Heart left ventricle (tissue), 16 donors: ENCODE data around the gene UBE3A. TPM values are rescaled to one million over a fixed set of nuclear protein-coding genes. Genes with fewer than 3 reads are reported as not detected.
A peak's percentile ranks its signal among the peaks of the same experiment; 100 is the strongest.

Source experiments
- ATAC-seq, 4 donors: fragments of 200-7000 bp; cut with Tn5 transposase; one replicate each; pipeline ENCODE4 v1.9.1; 2020 to 2022; ENCODE audit warnings: moderate library complexity in 4 of 4, mild to moderate bottlenecking in 3 of 4, moderate number of reproducible peaks in 1 of 4
- DNase-seq, 5 donors: peaks; one replicate each; pipeline ENCODE4 v3.0.0-alpha.2; 2020
- H3K27ac ChIP-seq, 12 donors: fragments of 200-600 bp; sonication (generic) in 4 of 12; one replicate each; pipeline versions ENCODE4 v1.5.0 to v1.8.0; 2016 to 2022; ENCODE audit warnings: mild to moderate bottlenecking in 2 of 12
- H3K27me3 ChIP-seq, 9 donors: fragments of 200-600 bp; sonication (generic) in 2 of 9; one replicate each; pipeline versions ENCODE4 v1.5.1 to v1.8.0; 2016 to 2022; ENCODE audit warnings: mild to moderate bottlenecking in 3 of 9
- H3K36me3 ChIP-seq, 9 donors: fragments of 200-600 bp; sonication (generic) in 2 of 9; one replicate each; pipeline versions ENCODE4 v1.5.0 to v1.8.0; 2018 to 2022; ENCODE audit warnings: mild to moderate bottlenecking in 2 of 9
- H3K4me1 ChIP-seq, 12 donors: fragments of 200-600 bp; sonication (generic) in 4 of 12; one replicate each; pipeline versions ENCODE4 v1.5.0 to v1.8.0; 2016 to 2022; ENCODE audit warnings: mild to moderate bottlenecking in 3 of 12
- H3K4me3 ChIP-seq, 12 donors: fragments of 200-600 bp; sonication (generic) in 4 of 12; one replicate each; pipeline versions ENCODE4 v1.5.0 to v1.8.0; 2017 to 2022; ENCODE audit warnings: mild to moderate bottlenecking in 9 of 12, moderate library complexity in 4 of 12
- H3K9me3 ChIP-seq, 12 donors: fragments of 200-600 bp; sonication (generic) in 4 of 12; one replicate each; pipeline versions ENCODE4 v1.5.0 to v1.8.0; 2016 to 2022; ENCODE audit warnings: mild to moderate bottlenecking in 1 of 12
- CTCF ChIP-seq, 12 donors: fragments of 200-600 bp; sonication (generic) in 4 of 12; IDR thresholded peaks; one replicate each; pipeline versions ENCODE4 v1.5.0 to v1.8.0; 2018 to 2022; ENCODE audit warnings: antibody characterized with exemption in 12 of 12, mild to moderate bottlenecking in 5 of 12
- POLR2A ChIP-seq, 2 donors: fragments of 450-650 bp; IDR thresholded peaks; one replicate each; pipeline ENCODE4 v1.6.1; 2017; ENCODE audit warnings: antibody characterized with exemption in 2 of 2, mild to moderate bottlenecking in 2 of 2, moderate library complexity in 2 of 2
- WGBS, 4 donors: extraction: QIAGEN DNeasy Blood & Tissue Kit in 2 of 4; methylation state at CpG; one replicate each; pipeline versions ENCODE4 v1.1.5 to v1.1.7; 2013 to 2018; 5-methylcytosine and 5-hydroxymethylcytosine counted together
- intact Hi-C, 10 donors: fragments of 100-400 bp; cut with DNase I; formaldehyde crosslinking; loops; one replicate each; pipeline versions ENCODE4 v1.11.1 to v1.14.2; 2022
- polyA plus RNA-seq, 2 donors: library from polyadenylated mRNA; stranded (reverse); fragments of 200-250 nt; gene quantifications; one replicate each; pipeline ENCODE4 v1.2.3, GENCODE V29; 2013
- total RNA-seq, 9 donors: library from RNA; depleted of rRNA in 2 of 9; stranded (reverse); fragments of >200 nt in 2 of 9; fragmentation: NEBNext Ultra II Directional in 3 of 9; extraction: Animal tissue kit (Norgen Biotek cat#: 25700) in 3 of 9; gene quantifications; one replicate each; pipeline versions ENCODE4 v1.1.0 to v1.2.4, GENCODE V29; 2016 to 2023
- donor health status: ischemic (EF 13 %, LVEDD 7.1; RV severe dilation, severe dysfunction).
- donor health status: healthy with polysubstance abuse.
- donor health status: DM: no; HTN: yes; CAD: no.
- donor health status: DM: no; HTN: no; CAD: no.
- donor health status: ischemic (EF 25% LVEDD 6.9; RV normal size, moderate dysfunction).
- donor health status: ischemic (EF 25% LVEDD 5.7; RV mildly dilated, moderate dysfunction).
- donor health status: healthy.
- donor health status: DM: yes; HTN: yes; CAD: no.
- donor health status: ischemic (EF 35%, LVEDD 5.7; RV mildly dilated, moderate dysfunction).
- donor health status: nonischemic (EF 11% LVEDD 7.7; RV severe dilation, severe dysfunction).
- donor health status: DM: yes; HTN: yes; CAD: no.
- donor health status: PGD.
- donor health status: ischemic (EF 29% LVEDD 5.4; RV normal size, mild dysfunction).
- donor health status: nonischemic (EF 23%, LVEDD 6.1; RV moderate dilation, normal function).

Gene UBE3A
- total and polyA plus RNA-seq, 11 donors: 34.6 to 140 (median 103) TPM

GRCh38 chr15:25436707-25437106, 2.1 kb downstream of the UBE3A start:
- ATAC-seq (no peak), DNase-seq (no peak)
- Histone ChIP-seq H3K4me1 (peaks cover 0 to 65% (median 41%) of the 10 kb centered on the region in 12 donors), H3K36me3 (no peaks in the 10 kb centered on the region), H3K9me3 (no peaks in the 10 kb centered on the region), H3K4me3 (peak overlapping the region in 8 of 12 donors; percentile 79 to 100 (median 98)), H3K27ac (no peak overlapping the region), H3K27me3 (no peaks in the 10 kb centered on the region)
- intact Hi-C loops: loop anchor here (5.0 to 10.0 kb wide), 8 partner anchors 59 to 646 kb away; no protein-coding TSS in a partner anchor
- TF ChIP-seq POLR2A (IDR thresholded peaks at IDR 0.05) (no peak), CTCF (IDR thresholded peaks at IDR 0.05) (no peak)

GRCh38 chr15:25435474-25436243, 3.2 kb downstream of the UBE3A start:
- peaks cover 0 to 74% (median 43%) of the 10 kb centered on the region in 12 donors for H3K4me1 ChIP-seq
- WGBS, 4 donors: 93 to 95% (median 94%) methylated on average over 5 of the region's 5 CpGs
- no peaks in the 10 kb centered on the region for H3K36me3 ChIP-seq
- no peaks in the 10 kb centered on the region for H3K27me3 ChIP-seq
- no peak overlapping the region for H3K4me3 ChIP-seq
- TF ChIP-seq POLR2A (IDR thresholded peaks at IDR 0.05) (no peak), CTCF (IDR thresholded peaks at IDR 0.05) (no peak)
- no peaks in the 10 kb centered on the region for H3K9me3 ChIP-seq
- DNase-seq (no peak), ATAC-seq (no peak)
- intact Hi-C loops: loop anchor here (5.0 to 10.0 kb wide), 8 partner anchors 58 to 647 kb away; no protein-coding TSS in a partner anchor
- no peak overlapping the region for H3K27ac ChIP-seq

- H3K4me1 ChIP-seq: peaks cover 0 to 82% (median 48%) of the 10 kb centered on the region in 12 donors
- 70 to 77% (median 74%) methylated on average over 20 of the region's 20 CpGs for WGBS, 4 donors
- DNase-seq: peak in 1 of 5 donors; percentile 36
- ATAC-seq: no peak
- no peaks in the 10 kb centered on the region for H3K36me3 ChIP-seq
- H3K27ac ChIP-seq: no peak overlapping the region
- TF ChIP-seq CTCF (IDR thresholded peaks at IDR 0.05) (no peak), POLR2A (IDR thresholded peaks at IDR 0.05) (no peak)
- no peaks in the 10 kb centered on the region for H3K9me3 ChIP-seq
- intact Hi-C loops: loop anchor here in 6 of 10 donors (10.0 kb wide), 4 partner anchors 58 to 308 kb away; no protein-coding TSS in a partner anchor
- no peaks in the 10 kb centered on the region for H3K27me3 ChIP-seq
- no peak overlapping the region for H3K4me3 ChIP-seq
Observed at GRCh38 chr15:25433118-25433865, 5.5 kb downstream of the UBE3A start.
